ENCODE results near the gene FANCI.

The FANCI gene

DNA sequence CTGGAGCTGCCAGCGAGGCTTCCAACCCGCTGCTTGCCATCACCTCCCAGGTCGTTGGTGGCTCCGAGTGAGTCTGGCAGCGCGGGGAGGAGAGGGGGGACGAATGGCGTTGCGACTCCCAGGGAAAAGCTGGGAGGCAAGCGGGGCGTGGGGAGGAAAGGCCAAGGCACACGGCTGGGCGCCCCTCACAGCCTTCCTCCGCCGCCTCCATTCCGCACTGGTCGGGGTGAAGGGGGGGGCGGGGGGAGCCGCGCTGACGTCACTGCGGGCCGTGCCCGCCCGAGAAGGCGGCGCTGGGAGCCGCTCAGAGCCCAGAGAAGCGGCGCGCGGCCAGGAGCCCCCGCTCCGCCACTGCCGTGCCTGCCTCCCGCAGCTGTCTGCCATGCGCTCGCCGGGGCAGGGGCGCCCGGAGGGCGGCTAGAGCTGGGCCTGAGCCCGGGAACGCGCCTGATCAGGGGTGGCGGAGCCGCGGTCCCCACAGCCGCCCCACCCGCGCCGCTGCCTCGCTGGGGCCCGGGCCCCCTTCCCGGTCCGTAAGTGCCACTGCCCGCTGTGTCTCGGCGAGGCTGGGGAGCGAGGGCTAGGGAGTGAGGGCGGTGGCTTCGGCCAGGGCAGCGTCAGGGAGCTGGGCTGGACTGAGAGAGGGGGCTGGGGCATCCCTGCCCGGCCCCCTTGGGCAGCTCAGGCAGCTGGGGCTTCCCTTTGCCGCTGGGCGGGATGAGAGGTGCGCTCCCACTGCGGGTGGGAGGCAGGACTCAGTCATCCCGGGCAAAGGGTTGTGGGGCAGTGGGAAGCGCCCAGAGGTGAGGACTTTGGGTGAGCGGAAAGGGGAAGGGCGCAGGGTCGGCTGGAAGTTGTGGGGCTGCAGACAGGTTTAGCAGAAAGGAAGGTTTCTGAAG, 118.7 kb downstream of the FANCI start (continued):
- TF ChIP-seq, protein P1, sequence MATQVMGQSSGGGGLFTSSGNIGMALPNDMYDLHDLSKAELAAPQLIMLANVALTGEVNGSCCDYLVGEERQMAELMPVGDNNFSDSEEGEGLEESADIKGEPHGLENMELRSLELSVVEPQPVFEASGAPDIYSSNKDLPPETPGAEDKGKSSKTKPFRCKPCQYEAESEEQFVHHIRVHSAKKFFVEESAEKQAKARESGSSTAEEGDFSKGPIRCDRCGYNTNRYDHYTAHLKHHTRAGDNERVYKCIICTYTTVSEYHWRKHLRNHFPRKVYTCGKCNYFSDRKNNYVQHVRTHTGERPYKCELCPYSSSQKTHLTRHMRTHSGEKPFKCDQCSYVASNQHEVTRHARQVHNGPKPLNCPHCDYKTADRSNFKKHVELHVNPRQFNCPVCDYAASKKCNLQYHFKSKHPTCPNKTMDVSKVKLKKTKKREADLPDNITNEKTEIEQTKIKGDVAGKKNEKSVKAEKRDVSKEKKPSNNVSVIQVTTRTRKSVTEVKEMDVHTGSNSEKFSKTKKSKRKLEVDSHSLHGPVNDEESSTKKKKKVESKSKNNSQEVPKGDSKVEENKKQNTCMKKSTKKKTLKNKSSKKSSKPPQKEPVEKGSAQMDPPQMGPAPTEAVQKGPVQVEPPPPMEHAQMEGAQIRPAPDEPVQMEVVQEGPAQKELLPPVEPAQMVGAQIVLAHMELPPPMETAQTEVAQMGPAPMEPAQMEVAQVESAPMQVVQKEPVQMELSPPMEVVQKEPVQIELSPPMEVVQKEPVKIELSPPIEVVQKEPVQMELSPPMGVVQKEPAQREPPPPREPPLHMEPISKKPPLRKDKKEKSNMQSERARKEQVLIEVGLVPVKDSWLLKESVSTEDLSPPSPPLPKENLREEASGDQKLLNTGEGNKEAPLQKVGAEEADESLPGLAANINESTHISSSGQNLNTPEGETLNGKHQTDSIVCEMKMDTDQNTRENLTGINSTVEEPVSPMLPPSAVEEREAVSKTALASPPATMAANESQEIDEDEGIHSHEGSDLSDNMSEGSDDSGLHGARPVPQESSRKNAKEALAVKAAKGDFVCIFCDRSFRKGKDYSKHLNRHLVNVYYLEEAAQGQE (tag by site-specific recombination; IDR thresholded peaks at IDR 0.05): no peak
- TF ChIP-seq, protein P2, sequence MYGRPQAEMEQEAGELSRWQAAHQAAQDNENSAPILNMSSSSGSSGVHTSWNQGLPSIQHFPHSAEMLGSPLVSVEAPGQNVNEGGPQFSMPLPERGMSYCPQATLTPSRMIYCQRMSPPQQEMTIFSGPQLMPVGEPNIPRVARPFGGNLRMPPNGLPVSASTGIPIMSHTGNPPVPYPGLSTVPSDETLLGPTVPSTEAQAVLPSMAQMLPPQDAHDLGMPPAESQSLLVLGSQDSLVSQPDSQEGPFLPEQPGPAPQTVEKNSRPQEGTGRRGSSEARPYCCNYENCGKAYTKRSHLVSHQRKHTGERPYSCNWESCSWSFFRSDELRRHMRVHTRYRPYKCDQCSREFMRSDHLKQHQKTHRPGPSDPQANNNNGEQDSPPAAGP (tag by site-specific recombination; IDR thresholded peaks at IDR 0.05): peak; percentile 65; the same call in 1 of the 2 replicates
- TF ChIP-seq ZNF560 (tag by site-specific recombination; IDR thresholded peaks at IDR 0.05; ENCODE audit: borderline replicate concordance) (no peak), KLF10 (tag by site-specific recombination; IDR thresholded peaks at IDR 0.05) (peak; percentile 30; the same call in 1 of the 2 replicates), ZNF138 (tag by site-specific recombination; IDR thresholded peaks at IDR 0.05; ENCODE audit: borderline replicate concordance) (no peak), ZNF341 (tag by site-specific recombination; IDR thresholded peaks at IDR 0.05; ENCODE audit: low read depth) (peak; percentile 68; the same call in 1 of the 2 replicates), ZNF768 (tag by site-specific recombination; IDR thresholded peaks at IDR 0.05) (no peak), ZNF184 (tag by site-specific recombination; IDR thresholded peaks at IDR 0.05) (no peak), ZNF121 (tag by site-specific recombination; IDR thresholded peaks at IDR 0.05) (no peak), ZFP41 (tag by site-specific recombination; IDR thresholded peaks at IDR 0.05; ENCODE audit: borderline replicate concordance) (no peak), ZNF747 (tag by site-specific recombination; IDR thresholded peaks at IDR 0.05) (no peak), ZBTB21 (tag by site-specific recombination; IDR thresholded peaks at IDR 0.05) (peak; percentile 57; the same call in 1 of the 2 replicates), KLF7 (tag by site-specific recombination; IDR thresholded peaks at IDR 0.05; ENCODE audit: borderline replicate concordance) (no peak), ZFP37 (tag by site-specific recombination; IDR thresholded peaks at IDR 0.05) (no peak), ZNF529 (tag by site-specific recombination; IDR thresholded peaks at IDR 0.05; ENCODE audit: insufficient replicate concordance) (no peak), ZFHX2 (tag by site-specific recombination; conservative IDR thresholded peaks at IDR 0.05) (peak; percentile 68), ZIC2 (tag by site-specific recombination; IDR thresholded peaks at IDR 0.05) (peak; percentile 50; the same call in 1 of the 2 replicates), ZNF366 (tag by site-specific recombination; conservative IDR thresholded peaks at IDR 0.05) (no peak), KLF8 (tag by site-specific recombination; IDR thresholded peaks at IDR 0.05) (peak; percentile 21; the same call in 1 of the 2 replicates), ZNF624 (tag by site-specific recombination; IDR thresholded peaks at IDR 0.05) (no peak), ZNF701 (tag by site-specific recombination; IDR thresholded peaks at IDR 0.05) (no peak), ZNF626 (tag by site-specific recombination; IDR thresholded peaks at IDR 0.05) (no peak), RBAK (tag by site-specific recombination; IDR thresholded peaks at IDR 0.05) (no peak)
- TF ChIP-seq, protein P3, sequence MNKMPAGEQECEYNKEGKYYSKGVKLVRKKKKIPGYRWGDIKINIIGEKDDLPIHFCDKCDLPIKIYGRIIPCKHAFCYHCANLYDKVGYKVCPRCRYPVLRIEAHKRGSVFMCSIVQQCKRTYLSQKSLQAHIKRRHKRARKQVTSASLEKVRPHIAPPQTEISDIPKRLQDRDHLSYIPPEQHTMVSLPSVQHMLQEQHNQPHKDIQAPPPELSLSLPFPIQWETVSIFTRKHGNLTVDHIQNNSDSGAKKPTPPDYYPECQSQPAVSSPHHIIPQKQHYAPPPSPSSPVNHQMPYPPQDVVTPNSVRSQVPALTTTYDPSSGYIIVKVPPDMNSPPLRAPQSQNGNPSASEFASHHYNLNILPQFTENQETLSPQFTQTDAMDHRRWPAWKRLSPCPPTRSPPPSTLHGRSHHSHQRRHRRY (tag by site-specific recombination; IDR thresholded peaks at IDR 0.05): no peak
- TF ChIP-seq, protein P4, sequence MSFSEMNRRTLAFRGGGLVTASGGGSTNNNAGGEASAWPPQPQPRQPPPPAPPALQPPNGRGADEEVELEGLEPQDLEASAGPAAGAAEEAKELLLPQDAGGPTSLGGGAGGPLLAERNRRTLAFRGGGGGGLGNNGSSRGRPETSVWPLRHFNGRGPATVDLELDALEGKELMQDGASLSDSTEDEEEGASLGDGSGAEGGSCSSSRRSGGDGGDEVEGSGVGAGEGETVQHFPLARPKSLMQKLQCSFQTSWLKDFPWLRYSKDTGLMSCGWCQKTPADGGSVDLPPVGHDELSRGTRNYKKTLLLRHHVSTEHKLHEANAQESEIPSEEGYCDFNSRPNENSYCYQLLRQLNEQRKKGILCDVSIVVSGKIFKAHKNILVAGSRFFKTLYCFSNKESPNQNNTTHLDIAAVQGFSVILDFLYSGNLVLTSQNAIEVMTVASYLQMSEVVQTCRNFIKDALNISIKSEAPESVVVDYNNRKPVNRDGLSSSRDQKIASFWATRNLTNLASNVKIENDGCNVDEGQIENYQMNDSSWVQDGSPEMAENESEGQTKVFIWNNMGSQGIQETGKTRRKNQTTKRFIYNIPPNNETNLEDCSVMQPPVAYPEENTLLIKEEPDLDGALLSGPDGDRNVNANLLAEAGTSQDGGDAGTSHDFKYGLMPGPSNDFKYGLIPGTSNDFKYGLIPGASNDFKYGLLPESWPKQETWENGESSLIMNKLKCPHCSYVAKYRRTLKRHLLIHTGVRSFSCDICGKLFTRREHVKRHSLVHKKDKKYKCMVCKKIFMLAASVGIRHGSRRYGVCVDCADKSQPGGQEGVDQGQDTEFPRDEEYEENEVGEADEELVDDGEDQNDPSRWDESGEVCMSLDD (tag by site-specific recombination; IDR thresholded peaks at IDR 0.05): peak; percentile 97
- TF ChIP-seq, protein P5, sequence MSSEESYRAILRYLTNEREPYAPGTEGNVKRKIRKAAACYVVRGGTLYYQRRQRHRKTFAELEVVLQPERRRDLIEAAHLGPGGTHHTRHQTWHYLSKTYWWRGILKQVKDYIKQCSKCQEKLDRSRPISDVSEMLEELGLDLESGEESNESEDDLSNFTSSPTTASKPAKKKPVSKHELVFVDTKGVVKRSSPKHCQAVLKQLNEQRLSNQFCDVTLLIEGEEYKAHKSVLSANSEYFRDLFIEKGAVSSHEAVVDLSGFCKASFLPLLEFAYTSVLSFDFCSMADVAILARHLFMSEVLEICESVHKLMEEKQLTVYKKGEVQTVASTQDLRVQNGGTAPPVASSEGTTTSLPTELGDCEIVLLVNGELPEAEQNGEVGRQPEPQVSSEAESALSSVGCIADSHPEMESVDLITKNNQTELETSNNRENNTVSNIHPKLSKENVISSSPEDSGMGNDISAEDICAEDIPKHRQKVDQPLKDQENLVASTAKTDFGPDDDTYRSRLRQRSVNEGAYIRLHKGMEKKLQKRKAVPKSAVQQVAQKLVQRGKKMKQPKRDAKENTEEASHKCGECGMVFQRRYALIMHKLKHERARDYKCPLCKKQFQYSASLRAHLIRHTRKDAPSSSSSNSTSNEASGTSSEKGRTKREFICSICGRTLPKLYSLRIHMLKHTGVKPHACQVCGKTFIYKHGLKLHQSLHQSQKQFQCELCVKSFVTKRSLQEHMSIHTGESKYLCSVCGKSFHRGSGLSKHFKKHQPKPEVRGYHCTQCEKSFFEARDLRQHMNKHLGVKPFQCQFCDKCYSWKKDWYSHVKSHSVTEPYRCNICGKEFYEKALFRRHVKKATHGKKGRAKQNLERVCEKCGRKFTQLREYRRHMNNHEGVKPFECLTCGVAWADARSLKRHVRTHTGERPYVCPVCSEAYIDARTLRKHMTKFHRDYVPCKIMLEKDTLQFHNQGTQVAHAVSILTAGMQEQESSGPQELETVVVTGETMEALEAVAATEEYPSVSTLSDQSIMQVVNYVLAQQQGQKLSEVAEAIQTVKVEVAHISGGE (tag by site-specific recombination; conservative IDR thresholded peaks at IDR 0.05; ENCODE audit: low read depth): peak; percentile 56

All from HEK293 (cell line).